ENCODE data around the gene KRTAP21-2.
"Not testable (repeated sequence)": the region's sequence is repeated elsewhere in the genome, so short reads cannot be mapped to it uniquely, and the experiment has no call there.

The KRTAP21-2 gene

GRCh38 chr21:30747159-30747558 is at the start of gene KRTAP21-2:
Gene KRTAP21-2, minus strand, starts transcription at chr21:30747259. Its CDS starts 57 bp downstream, at chr21:30747202.
- DNase-seq (ENCODE audit: low read depth, low spot score) = no peak
- no peak within 1 kb of the TSS for H3K4me3 ChIP-seq (ENCODE audit: low read depth, low read length)
- TF ChIP-seq CTCF (IDR thresholded peaks at IDR 0.05; ENCODE audit: low read depth, low read length) = no peak
- in situ Hi-C loops (cut with HindIII; ENCODE audit: low sequenced_read_pairs) = no loop called here

- in situ Hi-C loops (cut with HindIII; ENCODE audit: low sequenced_read_pairs) = no loop called here
- no peak overlapping the region for H3K4me3 ChIP-seq (ENCODE audit: low read depth, low read length)
- no peak for TF ChIP-seq CTCF (IDR thresholded peaks at IDR 0.05; ENCODE audit: low read depth, low read length)
- DNase-seq (ENCODE audit: low read depth, low spot score) = no peak
Measured at GRCh38 chr21:30793581-30794314, 46.7 kb upstream of the KRTAP21-2 start.

GRCh38 chr21:30779249-30779648 is 32.2 kb upstream of the KRTAP21-2 start:
- H3K4me3 ChIP-seq (ENCODE audit: low read depth, low read length) = no peak overlapping the region
- in situ Hi-C loops (cut with HindIII; ENCODE audit: low sequenced_read_pairs) = no loop called here
- DNase-seq (ENCODE audit: low read depth, low spot score) = no peak
- no peak for TF ChIP-seq CTCF (IDR thresholded peaks at IDR 0.05; ENCODE audit: low read depth, low read length)

GRCh38 chr21:30769724-30770431 is 22.8 kb upstream of the KRTAP21-2 start:
- in situ Hi-C loops (cut with HindIII; ENCODE audit: low sequenced_read_pairs) = no loop called here
- no peak for DNase-seq (ENCODE audit: low read depth, low spot score)
- no peak for TF ChIP-seq CTCF (IDR thresholded peaks at IDR 0.05; ENCODE audit: low read depth, low read length)
- no peak overlapping the region for H3K4me3 ChIP-seq (ENCODE audit: low read depth, low read length)

GRCh38 chr21:30760776-30761175 is 13.7 kb upstream of the KRTAP21-2 start:
- H3K4me3 ChIP-seq (ENCODE audit: low read depth, low read length) = no peak overlapping the region
- TF ChIP-seq CTCF (IDR thresholded peaks at IDR 0.05; ENCODE audit: low read depth, low read length) = no peak
- in situ Hi-C loops (cut with HindIII; ENCODE audit: low sequenced_read_pairs) = no loop called here
- no peak for DNase-seq (ENCODE audit: low read depth, low spot score)

GRCh38 chr21:30758306-30758705 is 11.2 kb upstream of the KRTAP21-2 start:
- in situ Hi-C loops (cut with HindIII; ENCODE audit: low sequenced_read_pairs) = no loop called here
- no peak for DNase-seq (ENCODE audit: low read depth, low spot score)
- no peak overlapping the region for H3K4me3 ChIP-seq (ENCODE audit: low read depth, low read length)
- TF ChIP-seq CTCF (IDR thresholded peaks at IDR 0.05; ENCODE audit: low read depth, low read length) = no peak

- H3K4me3 ChIP-seq (ENCODE audit: low read depth, low read length); DNase-seq (ENCODE audit: low read depth, low spot score); in situ Hi-C loops (cut with HindIII; ENCODE audit: low sequenced_read_pairs): not testable (repeated sequence)
Measured at GRCh38 chr21:30755328-30755727, 8.3 kb upstream of the KRTAP21-2 start, which contains the start of gene KRTAP21-1. Gene KRTAP21-1, minus strand, starts transcription at chr21:30755428. Its CDS starts 50 bp downstream, at chr21:30755378.

All from astrocyte of the spinal cord (primary cell).